LoVo (cell line): ENCODE measurements around the gene KRTAP10-10.
"Not testable (repeated sequence)": the region's sequence is repeated elsewhere in the genome, so short reads cannot be mapped to it uniquely, and the experiment has no call there.

Experiments
- DNase-seq: peaks from one replicate; pipeline ENCODE4 v3.0.0-alpha.2; 2016; ENCODE audit warnings: low spot score

KRTAP10-10 gene

GRCh38 chr21:44626673-44627143 lies 10.4 kb upstream of the KRTAP10-10 start, which contains the start of gene KRTAP10-9:
KRTAP10-9 (plus strand) TSS chr21:44627093; CDS start chr21:44627172, 79 bp downstream.
- no peak for DNase-seq

- not testable (repeated sequence) for DNase-seq
Observed at GRCh38 chr21:44627181-44627822, 9.9 kb upstream of the KRTAP10-10 start.

- DNase-seq, result not testable (repeated sequence)
Observed at GRCh38 chr21:44627831-44628233, 9.3 kb upstream of the KRTAP10-10 start.

GRCh38 chr21:44628707-44629391 lies 8.3 kb upstream of the KRTAP10-10 start:
- DNase-seq, result no peak

GRCh38 chr21:44630440-44630839 lies 6.7 kb upstream of the KRTAP10-10 start:
- no peak for DNase-seq

GRCh38 chr21:44632067-44632466 lies 5.1 kb upstream of the KRTAP10-10 start:
- DNase-seq, result no peak

GRCh38 chr21:44636209-44637017 lies 743 bp upstream of the KRTAP10-10 start:
- no peak for DNase-seq

GRCh38 chr21:44637851-44638348 lies 744 bp downstream of the KRTAP10-10 start:
- not testable (repeated sequence) for DNase-seq

- DNase-seq, result not testable (repeated sequence)
Observed at GRCh38 chr21:44638506-44639330, 1.6 kb downstream of the KRTAP10-10 start.

- no peak for DNase-seq
Observed at GRCh38 chr21:44639331-44639655, 2.1 kb downstream of the KRTAP10-10 start.

GRCh38 chr21:44640761-44641160 lies 3.6 kb downstream of the KRTAP10-10 start:
- no peak for DNase-seq

GRCh38 chr21:44643741-44644310 lies 6.7 kb downstream of the KRTAP10-10 start:
- DNase-seq, result no peak

GRCh38 chr21:44644878-44645277 lies 7.7 kb downstream of the KRTAP10-10 start:
- DNase-seq, result no peak

GRCh38 chr21:44646366-44647221 lies 9.4 kb downstream of the KRTAP10-10 start, which contains the start of gene KRTAP10-11:
KRTAP10-11 (plus strand) TSS chr21:44646414; CDS start chr21:44646459, 45 bp downstream.
- DNase-seq, result not testable (repeated sequence)

GRCh38 chr21:44647222-44647552 lies 10.0 kb downstream of the KRTAP10-10 start:
- DNase-seq, result no peak

- no peak for DNase-seq
Observed at GRCh38 chr21:44648557-44649311, 11.6 kb downstream of the KRTAP10-10 start.

GRCh38 chr21:44649521-44650100 lies 12.5 kb downstream of the KRTAP10-10 start:
- no peak for DNase-seq

GRCh38 chr21:44650265-44650972 lies 13.3 kb downstream of the KRTAP10-10 start:
- DNase-seq, result no peak
